Measurements from ENCODE around the gene NEGR1.

Gene NEGR1

GRCh38 chr1:72105201-72105600 lies 177.1 kb downstream of the NEGR1 start:
- in situ Hi-C loops (cut with HindIII; ENCODE audit: low sequenced_read_pairs): no loop called here
- TF ChIP-seq, protein P1, sequence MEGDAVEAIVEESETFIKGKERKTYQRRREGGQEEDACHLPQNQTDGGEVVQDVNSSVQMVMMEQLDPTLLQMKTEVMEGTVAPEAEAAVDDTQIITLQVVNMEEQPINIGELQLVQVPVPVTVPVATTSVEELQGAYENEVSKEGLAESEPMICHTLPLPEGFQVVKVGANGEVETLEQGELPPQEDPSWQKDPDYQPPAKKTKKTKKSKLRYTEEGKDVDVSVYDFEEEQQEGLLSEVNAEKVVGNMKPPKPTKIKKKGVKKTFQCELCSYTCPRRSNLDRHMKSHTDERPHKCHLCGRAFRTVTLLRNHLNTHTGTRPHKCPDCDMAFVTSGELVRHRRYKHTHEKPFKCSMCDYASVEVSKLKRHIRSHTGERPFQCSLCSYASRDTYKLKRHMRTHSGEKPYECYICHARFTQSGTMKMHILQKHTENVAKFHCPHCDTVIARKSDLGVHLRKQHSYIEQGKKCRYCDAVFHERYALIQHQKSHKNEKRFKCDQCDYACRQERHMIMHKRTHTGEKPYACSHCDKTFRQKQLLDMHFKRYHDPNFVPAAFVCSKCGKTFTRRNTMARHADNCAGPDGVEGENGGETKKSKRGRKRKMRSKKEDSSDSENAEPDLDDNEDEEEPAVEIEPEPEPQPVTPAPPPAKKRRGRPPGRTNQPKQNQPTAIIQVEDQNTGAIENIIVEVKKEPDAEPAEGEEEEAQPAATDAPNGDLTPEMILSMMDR (IDR thresholded peaks at IDR 0.05; ENCODE audit: low read depth, low read length, missing control alignments): no peak
- H3K4me3 ChIP-seq (ENCODE audit: low read depth, low read length): no peak overlapping the region
- DNase-seq (ENCODE audit: low read depth): no peak

- no peak overlapping the region for H3K4me3 ChIP-seq (ENCODE audit: low read depth, low read length)
- in situ Hi-C loops (cut with HindIII; ENCODE audit: low sequenced_read_pairs): no loop called here
- TF ChIP-seq, protein P1 (IDR thresholded peaks at IDR 0.05; ENCODE audit: low read depth, low read length, missing control alignments): no peak
- no peak for DNase-seq (ENCODE audit: low read depth)
Measured at GRCh38 chr1:72101840-72102632, 180.3 kb downstream of the NEGR1 start.

DNA sequence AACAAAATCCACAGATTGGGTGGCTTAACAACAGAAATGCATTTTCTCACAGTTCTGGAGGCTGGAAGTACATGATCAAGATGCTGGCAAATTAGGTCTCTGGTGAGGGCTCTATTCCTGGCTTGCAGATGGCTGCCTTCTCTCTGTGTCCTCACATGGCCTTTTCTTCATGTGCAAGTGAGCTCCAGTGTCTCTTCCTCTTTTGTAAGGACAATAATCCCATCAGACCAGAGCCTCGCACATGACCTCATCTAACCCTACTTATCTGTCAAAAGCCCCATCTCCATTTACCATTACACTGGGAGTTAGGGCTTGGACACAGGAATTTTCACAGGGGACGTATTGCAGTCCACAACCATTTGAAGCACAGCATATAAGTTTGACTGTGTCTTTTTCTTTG lies 181.6 kb downstream of the NEGR1 start:
- DNase-seq (ENCODE audit: low read depth): no peak
- in situ Hi-C loops (cut with HindIII; ENCODE audit: low sequenced_read_pairs): no loop called here
- TF ChIP-seq, protein P1 (IDR thresholded peaks at IDR 0.05; ENCODE audit: low read depth, low read length, missing control alignments): no peak
- H3K4me3 ChIP-seq (ENCODE audit: low read depth, low read length): no peak overlapping the region

DNA sequence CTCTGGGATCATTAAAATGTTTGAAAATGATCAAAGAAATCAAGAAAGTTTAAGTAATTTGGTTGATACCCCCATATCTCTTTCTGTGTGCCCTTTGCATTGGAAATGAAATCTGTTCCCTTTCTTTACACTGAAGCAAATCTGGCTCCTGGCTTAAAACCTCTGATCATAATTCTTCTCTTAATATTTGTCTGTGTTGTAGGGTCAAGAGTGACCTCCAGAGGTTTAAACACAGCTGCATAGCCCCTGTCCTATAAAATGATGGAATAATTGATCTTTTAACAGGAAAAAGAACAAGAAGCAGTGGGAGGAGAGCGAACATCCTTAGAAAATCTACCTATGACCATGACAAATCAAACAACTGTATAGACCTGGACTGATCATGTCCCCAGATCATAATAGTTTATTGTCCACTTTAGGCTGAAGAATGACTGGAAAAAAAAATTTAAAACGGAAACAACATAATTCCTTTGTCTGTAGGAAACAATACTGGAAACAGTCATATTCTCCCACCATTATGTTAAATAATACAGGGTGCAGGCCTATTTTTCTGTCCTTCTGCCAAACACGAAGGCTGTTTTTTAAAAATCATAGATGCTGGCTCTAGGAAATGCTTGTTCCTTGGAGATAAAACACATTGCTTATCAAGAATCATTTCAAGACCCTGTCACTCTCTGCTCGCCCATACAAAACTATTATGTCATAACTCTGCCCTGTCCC lies 184.3 kb downstream of the NEGR1 start:
- no peak overlapping the region for H3K4me3 ChIP-seq (ENCODE audit: low read depth, low read length)
- TF ChIP-seq, protein P1 (IDR thresholded peaks at IDR 0.05; ENCODE audit: low read depth, low read length, missing control alignments): no peak
- in situ Hi-C loops (cut with HindIII; ENCODE audit: low sequenced_read_pairs): no loop called here
- no peak for DNase-seq (ENCODE audit: low read depth)

DNA sequence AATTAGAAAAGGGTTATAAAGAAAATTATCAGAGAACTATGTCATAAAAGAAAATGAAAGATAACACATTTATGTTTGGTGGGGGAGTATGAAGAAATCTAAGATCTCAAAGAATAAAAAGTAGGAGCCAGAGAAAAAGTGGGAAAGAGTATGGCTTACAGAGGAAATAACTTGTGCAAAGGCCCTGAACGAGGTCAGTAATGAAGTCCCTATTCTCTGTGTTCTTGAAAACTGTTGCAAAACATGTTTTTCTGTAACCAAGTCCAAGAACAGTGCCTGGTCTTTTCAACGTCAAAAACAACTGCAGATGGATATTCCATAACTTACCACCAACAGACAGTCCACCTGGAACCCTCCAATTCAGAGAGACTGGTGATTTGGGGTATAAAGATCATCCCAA lies 188.1 kb downstream of the NEGR1 start:
- DNase-seq (ENCODE audit: low read depth): no peak
- TF ChIP-seq, protein P1 (IDR thresholded peaks at IDR 0.05; ENCODE audit: low read depth, low read length, missing control alignments): no peak
- in situ Hi-C loops (cut with HindIII; ENCODE audit: low sequenced_read_pairs): no loop called here
- H3K4me3 ChIP-seq (ENCODE audit: low read depth, low read length): no peak overlapping the region

GRCh38 chr1:72086394-72086793 lies 195.9 kb downstream of the NEGR1 start:
- TF ChIP-seq, protein P1 (IDR thresholded peaks at IDR 0.05; ENCODE audit: low read depth, low read length, missing control alignments): no peak
- in situ Hi-C loops (cut with HindIII; ENCODE audit: low sequenced_read_pairs): no loop called here
- no peak overlapping the region for H3K4me3 ChIP-seq (ENCODE audit: low read depth, low read length)
- DNase-seq (ENCODE audit: low read depth): no peak
